HL-60 (cell line): Measurements from ENCODE around the gene SNRK.
"Not testable (repeated sequence)": the region's sequence is repeated elsewhere in the genome, so short reads cannot be mapped to it uniquely, and the experiment has no call there.

Source experiments
- DNase-seq, 2 experiments: peaks; one replicate each; pipeline ENCODE4 v3.0.0-alpha.2; 2010 to 2020; ENCODE audit warnings: low read depth in 1 of 2, low spot score in 1 of 2
- H3K27ac ChIP-seq: fragments of 250-450 bp; sonication (Bioruptor Pico); replicated peaks from 2 replicates; pipeline ENCODE4 v1.5.1; 2020; ENCODE audit warnings: mild to moderate bottlenecking, moderate library complexity
- H3K27me3 ChIP-seq: fragments of 250-450 bp; sonication (Bioruptor Pico); 2 replicates; pipeline ENCODE4 v1.5.1; 2021; ENCODE audit warnings: mild to moderate bottlenecking, moderate library complexity; ENCODE audit not compliant: insufficient read depth, poor library complexity, severe bottlenecking
- H3K4me3 ChIP-seq: replicated peaks from 2 replicates; pipeline ENCODE4 v1.5.1; 2011; ENCODE audit warnings: mild to moderate bottlenecking, control low read depth, low read length; ENCODE audit not compliant: insufficient read depth
- GABPA ChIP-seq: IDR thresholded peaks from 2 replicates; pipeline ENCODE4 v1.6.1; 2012; ENCODE audit warnings: low read depth
- POLR2AphosphoS5 ChIP-seq: IDR thresholded peaks from 2 replicates; pipeline ENCODE4 v1.6.1; 2012; ENCODE audit warnings: low read depth
- REST ChIP-seq: IDR thresholded peaks from 2 replicates; pipeline ENCODE4 v1.6.1; 2012; ENCODE audit warnings: low read depth; ENCODE audit not compliant: insufficient replicate concordance
- SPI1 ChIP-seq: IDR thresholded peaks from 2 replicates; pipeline ENCODE4 v1.6.1; 2012; ENCODE audit warnings: low read depth, mild to moderate bottlenecking, borderline replicate concordance
- TF ChIP-seq, protein P1 (sequence below): IDR thresholded peaks from one replicate; pipeline ENCODE4 v1.5.1; 2011; ENCODE audit warnings: low read length, control low read depth, inconsistent platforms; ENCODE audit not compliant: insufficient read depth

SNRK gene

DNA sequence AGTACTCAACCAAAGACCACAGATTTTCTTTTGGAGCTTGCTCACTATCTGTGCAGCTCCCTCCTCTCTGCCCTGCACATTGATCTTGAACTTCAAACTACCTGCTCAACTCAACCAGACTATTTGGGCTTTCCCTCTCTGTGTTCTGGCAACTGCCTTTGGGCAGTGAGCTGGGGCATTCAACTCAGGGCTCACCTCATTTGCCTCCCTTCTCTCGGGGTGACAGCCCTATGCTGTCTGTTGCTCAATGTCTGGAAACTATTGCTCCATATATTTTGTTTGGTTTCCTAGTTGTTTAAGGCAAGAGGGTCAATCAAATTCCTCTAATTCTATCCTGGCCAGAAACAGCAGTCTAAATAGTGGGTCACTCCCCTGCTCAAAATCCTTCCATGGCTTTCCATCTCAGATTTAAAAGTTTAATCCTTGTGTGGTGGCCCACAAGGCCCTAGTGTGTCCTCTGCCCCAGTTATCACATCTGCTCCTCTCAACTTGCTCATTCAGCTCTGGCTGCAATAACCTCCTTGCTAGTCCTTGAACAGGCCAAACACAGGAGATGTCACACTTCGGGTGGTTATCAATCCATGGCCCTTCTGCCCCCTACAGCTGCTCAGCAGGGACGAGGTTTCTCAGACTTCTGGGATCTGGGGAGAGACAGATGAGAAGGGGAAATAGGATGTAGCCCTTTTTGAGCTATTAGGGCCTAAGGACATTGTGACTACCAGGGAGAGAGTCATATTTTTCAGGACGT lies 67.8 kb downstream of the SNRK start:
- Histone ChIP-seq H3K4me3 (no peak overlapping the region), H3K27me3 (no peaks in the 10 kb centered on the region), H3K27ac (no peak overlapping the region)
- DNase-seq, result peak in 1 of 2 experiments; percentile 23
- TF ChIP-seq GABPA, result no peak
- TF ChIP-seq SPI1, result no peak
- no peak for TF ChIP-seq REST
- TF ChIP-seq POLR2AphosphoS5, result no peak
- TF ChIP-seq, protein P1, sequence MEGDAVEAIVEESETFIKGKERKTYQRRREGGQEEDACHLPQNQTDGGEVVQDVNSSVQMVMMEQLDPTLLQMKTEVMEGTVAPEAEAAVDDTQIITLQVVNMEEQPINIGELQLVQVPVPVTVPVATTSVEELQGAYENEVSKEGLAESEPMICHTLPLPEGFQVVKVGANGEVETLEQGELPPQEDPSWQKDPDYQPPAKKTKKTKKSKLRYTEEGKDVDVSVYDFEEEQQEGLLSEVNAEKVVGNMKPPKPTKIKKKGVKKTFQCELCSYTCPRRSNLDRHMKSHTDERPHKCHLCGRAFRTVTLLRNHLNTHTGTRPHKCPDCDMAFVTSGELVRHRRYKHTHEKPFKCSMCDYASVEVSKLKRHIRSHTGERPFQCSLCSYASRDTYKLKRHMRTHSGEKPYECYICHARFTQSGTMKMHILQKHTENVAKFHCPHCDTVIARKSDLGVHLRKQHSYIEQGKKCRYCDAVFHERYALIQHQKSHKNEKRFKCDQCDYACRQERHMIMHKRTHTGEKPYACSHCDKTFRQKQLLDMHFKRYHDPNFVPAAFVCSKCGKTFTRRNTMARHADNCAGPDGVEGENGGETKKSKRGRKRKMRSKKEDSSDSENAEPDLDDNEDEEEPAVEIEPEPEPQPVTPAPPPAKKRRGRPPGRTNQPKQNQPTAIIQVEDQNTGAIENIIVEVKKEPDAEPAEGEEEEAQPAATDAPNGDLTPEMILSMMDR, result no peak

DNA sequence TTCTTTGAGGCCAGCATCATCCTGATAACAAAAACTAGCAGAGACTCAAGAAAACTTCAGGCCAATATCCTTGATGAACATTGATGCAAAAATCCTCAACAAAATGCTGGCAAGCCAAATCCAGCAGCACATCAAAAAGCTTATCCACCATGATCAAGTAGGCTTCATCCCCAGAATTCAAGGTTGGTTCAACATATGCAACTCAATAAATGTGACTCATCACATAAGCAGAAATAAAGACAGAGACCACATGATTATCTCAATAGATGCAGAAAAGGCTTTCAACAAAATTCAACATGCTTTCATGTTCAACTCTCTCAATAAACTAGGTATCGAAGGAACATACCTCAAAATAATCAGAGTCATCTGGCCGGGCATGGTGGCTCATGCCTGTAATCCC lies 69.7 kb downstream of the SNRK start:
- not testable (repeated sequence) for H3K27ac ChIP-seq, H3K4me3 ChIP-seq, H3K27me3 ChIP-seq, DNase-seq

- TF ChIP-seq REST (no peak), GABPA (no peak), POLR2AphosphoS5 (no peak), SPI1 (no peak)
- TF ChIP-seq, protein P1, result no peak
- no peak overlapping the region for H3K27ac ChIP-seq
- DNase-seq, result no peak
- H3K27me3 ChIP-seq, result no peaks in the 10 kb centered on the region
- H3K4me3 ChIP-seq, result no peak overlapping the region
Measured at GRCh38 chr3:43361077-43361476, 74.7 kb downstream of the SNRK start.

DNA sequence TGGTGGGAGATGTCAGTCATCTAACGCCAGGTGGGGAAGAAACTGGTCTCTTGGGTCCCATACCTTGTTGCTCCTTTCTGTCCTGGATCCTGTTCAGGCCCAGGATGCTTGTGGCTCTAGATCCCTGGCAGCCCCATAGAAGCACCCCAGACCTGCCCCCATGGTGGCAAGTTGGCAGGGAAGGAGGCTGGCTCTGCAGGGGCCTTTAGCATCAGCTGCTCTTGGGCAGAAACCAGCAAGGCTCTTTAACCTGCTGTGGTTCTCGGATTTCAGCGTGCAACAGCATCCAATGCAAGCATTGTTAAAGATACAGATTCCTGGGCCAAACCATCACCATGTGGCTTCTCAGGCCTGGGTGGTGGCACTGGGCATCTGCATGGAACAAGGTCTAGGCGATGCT lies 75.8 kb downstream of the SNRK start:
- H3K27ac ChIP-seq, result no peak overlapping the region
- no peak for DNase-seq
- no peak overlapping the region for H3K4me3 ChIP-seq
- no peaks in the 10 kb centered on the region for H3K27me3 ChIP-seq
- TF ChIP-seq SPI1, result no peak
- TF ChIP-seq, protein P1, result no peak
- TF ChIP-seq POLR2AphosphoS5, result no peak
- TF ChIP-seq GABPA, result no peak
- no peak for TF ChIP-seq REST
